GM21723 (cell line): ENCODE data around the gene HOATZ.

ENCODE experiments used
- ATAC-seq: cut with Tn5 transposase; IDR thresholded peaks from one replicate; pipeline ENCODE4 v1.9.1; 2021; ENCODE audit warnings: mild to moderate bottlenecking, moderate library complexity; ENCODE audit not compliant: unreplicated experiment

The HOATZ gene

GRCh38 chr11:111521135-111521534, 6.6 kb downstream of the HOATZ start:
- ATAC-seq: no peak

DNA sequence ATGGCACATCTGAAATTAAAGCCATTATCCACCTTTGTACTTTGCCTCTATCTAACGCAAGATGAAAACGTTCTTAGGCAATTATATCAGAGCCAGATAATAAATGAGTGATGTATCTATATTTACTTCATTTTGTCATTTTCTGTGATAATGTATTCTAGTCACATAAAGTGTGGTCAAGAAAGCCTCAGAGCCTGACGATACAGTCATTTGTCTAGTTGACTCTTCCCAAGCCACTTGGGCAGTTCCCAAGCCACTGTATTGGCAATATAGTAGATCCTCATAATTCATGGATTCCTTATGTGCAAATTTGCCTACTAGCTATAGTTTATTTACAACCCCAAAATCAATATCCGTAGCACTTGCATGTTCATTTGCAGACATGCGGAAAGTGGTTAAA, 7.8 kb downstream of the HOATZ start:
- no peak for ATAC-seq

- no peak for ATAC-seq
Measured at GRCh38 chr11:111523343-111523742, 8.8 kb downstream of the HOATZ start.

DNA sequence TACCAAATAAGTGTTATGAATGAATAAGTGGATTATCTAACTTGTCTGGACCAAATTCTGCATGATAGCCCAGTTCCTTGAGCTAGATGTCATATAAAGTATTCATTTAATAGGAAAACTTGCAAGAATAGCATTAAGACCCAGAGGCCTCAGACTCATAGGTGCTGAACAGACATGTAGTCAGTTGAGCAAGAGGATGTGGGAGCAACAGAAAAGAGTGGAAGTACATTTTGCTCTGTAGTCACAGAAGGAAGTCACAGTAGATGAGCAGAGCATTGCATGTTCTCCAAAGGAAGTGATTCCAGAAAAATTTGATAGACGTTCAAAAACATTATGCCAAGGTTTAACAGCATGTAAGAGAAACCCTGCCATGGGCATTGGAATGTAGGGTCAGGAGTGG, 9.5 kb downstream of the HOATZ start:
- ATAC-seq: no peak

GRCh38 chr11:111525456-111525855, 10.9 kb downstream of the HOATZ start:
- ATAC-seq: no peak

DNA sequence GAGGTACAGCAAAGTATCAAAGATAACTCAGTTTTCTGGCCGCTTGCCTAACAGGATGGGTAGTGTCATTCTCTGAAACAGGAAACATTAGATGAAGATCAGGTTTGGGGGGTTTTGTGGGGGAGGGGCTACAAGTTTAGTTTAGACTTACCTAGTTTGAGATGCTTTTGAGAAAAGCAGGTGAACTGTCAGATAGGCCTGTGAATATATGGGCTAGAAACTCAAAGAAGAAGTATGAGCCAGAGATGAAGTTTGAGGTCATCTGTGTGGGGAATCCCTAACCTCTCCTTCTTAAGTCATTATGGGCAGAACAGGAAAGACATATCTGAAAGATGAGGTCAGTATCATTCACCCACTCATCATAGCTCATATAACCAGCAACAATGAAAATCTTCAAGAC, 11.9 kb downstream of the HOATZ start:
- ATAC-seq: no peak

GRCh38 chr11:111527279-111527678, 12.7 kb downstream of the HOATZ start:
- ATAC-seq: no peak

- ATAC-seq: no peak
Measured at GRCh38 chr11:111528557-111528956, 14.0 kb downstream of the HOATZ start.

GRCh38 chr11:111530091-111530490, 15.5 kb downstream of the HOATZ start:
- ATAC-seq: no peak

- no peak for ATAC-seq
Measured at GRCh38 chr11:111531136-111531535, 16.6 kb downstream of the HOATZ start.

DNA sequence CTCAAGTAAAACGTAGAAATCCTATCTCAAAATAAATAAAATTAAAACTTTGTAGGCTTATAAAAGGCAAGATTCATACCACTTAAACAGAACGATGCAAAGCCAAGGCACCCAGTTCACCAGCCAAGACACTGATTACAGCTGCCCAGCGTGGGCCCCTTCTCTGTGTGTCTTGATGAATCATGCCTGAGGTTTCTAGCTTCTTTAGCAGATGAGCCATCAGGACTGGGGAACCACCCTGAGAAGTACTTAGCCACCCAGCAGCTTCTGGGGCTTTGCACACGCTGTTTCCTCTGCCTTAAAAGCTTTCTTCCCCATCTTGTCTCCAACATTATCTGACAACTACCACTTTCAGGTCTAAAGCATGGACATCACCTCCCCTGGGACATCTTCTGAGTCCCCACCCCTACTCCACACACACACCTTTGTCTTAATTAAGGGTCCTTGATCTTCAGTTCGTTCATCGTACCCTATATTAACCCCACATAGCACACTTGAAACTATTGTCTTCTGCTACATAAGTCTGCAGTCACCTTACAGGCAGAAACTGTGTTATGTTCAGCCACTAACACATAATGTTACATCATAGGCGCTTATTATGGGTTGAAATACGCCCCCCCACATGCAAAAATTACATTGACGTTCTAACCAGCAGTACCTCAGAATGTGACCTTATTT, 17.2 kb downstream of the HOATZ start:
- peak; percentile 87 for ATAC-seq

DNA sequence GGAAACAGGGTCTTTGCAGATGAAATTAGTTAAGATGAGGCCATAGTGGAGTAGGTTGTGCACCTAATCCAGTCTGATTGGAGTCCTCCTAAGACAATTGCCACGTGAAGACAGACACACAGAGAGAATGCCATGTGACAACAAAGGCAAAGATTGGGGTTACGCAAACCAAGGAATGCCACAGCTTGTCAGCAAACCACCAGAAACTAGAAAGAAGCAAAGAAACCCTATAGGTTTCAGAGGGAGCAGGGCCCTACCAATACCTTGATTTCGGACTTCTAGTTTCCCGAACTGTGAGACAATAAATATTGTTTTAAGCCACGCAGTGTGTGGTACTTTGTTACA, 17.8 kb downstream of the HOATZ start:
- ATAC-seq: no peak

- ATAC-seq: no peak
Measured at GRCh38 chr11:111535281-111535680, 20.7 kb downstream of the HOATZ start.

GRCh38 chr11:111537336-111537860, 22.8 kb downstream of the HOATZ start:
- ATAC-seq: no peak

GRCh38 chr11:111538407-111539114, 24.0 kb downstream of the HOATZ start:
- no peak for ATAC-seq

DNA sequence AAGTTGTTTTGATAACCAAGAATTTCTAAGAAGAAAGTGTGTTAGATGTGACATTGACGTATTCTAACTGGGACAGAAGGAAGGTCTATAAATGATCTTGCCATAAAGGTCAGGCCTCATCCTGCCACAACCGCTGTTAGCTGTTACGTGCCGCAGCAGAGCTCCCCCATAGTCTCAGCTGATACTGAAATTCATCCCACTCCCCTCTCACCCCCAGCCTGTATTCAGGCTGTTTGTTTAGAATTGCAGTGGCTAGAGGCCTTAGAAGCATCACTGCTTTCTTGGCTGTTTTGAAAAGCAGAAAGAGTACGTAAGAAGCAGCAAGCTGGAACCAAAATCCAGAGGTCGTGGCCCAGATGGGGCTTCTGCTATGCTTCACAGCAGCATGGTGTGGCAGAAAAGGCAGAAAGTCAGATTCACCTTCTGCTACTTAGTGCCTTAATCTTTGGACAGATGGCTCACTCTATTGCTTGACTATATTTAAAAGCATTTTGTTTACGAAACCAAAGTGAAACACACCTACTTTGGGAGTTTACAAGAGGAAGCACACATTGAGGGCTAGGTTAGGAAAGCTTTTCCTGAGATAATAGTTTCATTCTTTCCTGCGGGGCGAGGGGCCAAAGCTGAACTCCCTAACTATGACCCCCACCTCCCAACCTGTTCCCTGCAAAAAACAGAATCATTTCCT, 25.0 kb downstream of the HOATZ start:
- no peak for ATAC-seq

GRCh38 chr11:111540114-111540936, 25.7 kb downstream of the HOATZ start, which contains the start of gene LAYN:
LAYN (plus strand) TSS chr11:111540720; CDS start chr11:111540844, 124 bp downstream.
- no peak for ATAC-seq

- no peak for ATAC-seq
Measured at GRCh38 chr11:111540937-111541253, 26.3 kb downstream of the HOATZ start.

- ATAC-seq: no peak
Measured at GRCh38 chr11:111541254-111542061, 26.9 kb downstream of the HOATZ start.

DNA sequence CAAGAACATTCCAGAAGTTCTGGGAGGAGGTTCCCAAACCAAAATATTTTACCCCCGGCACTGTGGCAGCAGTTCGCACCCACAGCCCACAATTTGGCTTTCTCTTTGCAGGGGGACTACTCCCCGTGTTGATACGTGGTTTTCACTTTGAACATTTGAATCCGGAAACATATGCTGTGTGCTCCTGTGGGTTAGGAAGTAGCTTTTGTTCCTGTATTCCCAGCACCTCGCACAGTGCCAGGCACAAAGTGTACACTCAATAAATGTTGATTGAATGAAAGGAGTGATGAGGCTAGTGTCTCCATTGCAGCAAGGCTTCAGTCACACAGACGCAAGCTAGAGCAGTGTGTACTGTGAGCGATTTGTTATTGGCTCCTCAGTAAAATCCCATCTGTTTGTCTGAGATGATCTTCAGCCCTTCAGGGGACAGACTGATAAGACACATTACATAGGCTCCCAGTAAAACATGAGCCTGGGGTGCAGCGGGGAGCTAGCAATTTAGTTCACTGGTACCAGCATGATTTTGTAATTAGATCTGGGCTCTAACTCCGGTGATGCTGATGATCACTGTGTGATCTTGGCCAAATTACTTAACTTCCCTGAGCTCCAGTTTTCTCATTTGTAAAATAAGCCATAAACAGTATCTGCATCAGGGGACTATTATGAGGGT, 28.2 kb downstream of the HOATZ start:
- no peak for ATAC-seq
